PC-3 (cell line): ENCODE data around the gene RNU6-1. TPM values are rescaled to one million over a fixed set of nuclear protein-coding genes. Genes with fewer than 3 reads are reported as not detected.

Experiments
- ATAC-seq: fragments of 200-7000 bp; cut with Tn5 transposase; 2 replicates; pipeline ENCODE4 v1.9.1; 2020; ENCODE audit warnings: mild to moderate bottlenecking, moderate library complexity
- BruUV-seq: library from RNA; stranded (reverse); fragments of 400-500 nt; replicated peaks from 2 replicates; lab custom pipeline; 2021; lab: Mats Ljungman, UMichigan
- CTCF ChIA-PET: fragments of 300-600 bp; sonication (Branson Sonifier 250); formaldehyde crosslinking; loops from one replicate; lab custom pipeline; 2022; ENCODE audit warnings: antibody characterized with exemption; lab: Charles Lee
- POLR2A ChIA-PET: fragments of 300-600 bp; sonication (Branson Sonifier 250); formaldehyde crosslinking; loops from one replicate; lab custom pipeline; 2022; ENCODE audit warnings: antibody characterized with exemption; ENCODE audit not compliant: unreplicated experiment; lab: Charles Lee
- DNase-seq: peaks from one replicate; pipeline ENCODE4 v3.0.0-alpha.2; 2015
- H2AFZ ChIP-seq: fragments of 300-600 bp; sonication (generic); 2 replicates; pipeline ENCODE4 v1.6.0; 2016; ENCODE audit warnings: antibody characterized with exemption, low read length
- H3F3A ChIP-seq: fragments of 300-600 bp; sonication (generic); one replicate; pipeline ENCODE4 v1.6.0; 2017; ENCODE audit warnings: antibody characterized with exemption, low read length, control low read depth, mild to moderate bottlenecking; ENCODE audit not compliant: unreplicated experiment
- H3K27ac ChIP-seq: fragments of 300-600 bp; sonication (generic); 2 replicates; pipeline ENCODE4 v1.5.1; 2016; ENCODE audit warnings: mild to moderate bottlenecking, low read length
- H3K27me3 ChIP-seq: fragments of 300-600 bp; sonication (generic); 2 replicates; pipeline ENCODE4 v1.6.1; 2016; ENCODE audit warnings: low read length, mixed read lengths
- H3K36me3 ChIP-seq: fragments of 300-600 bp; sonication (generic); 2 replicates; pipeline ENCODE4 v1.6.1; 2016; ENCODE audit warnings: low read depth, mixed run types, low read length, mixed read lengths
- H3K4me1 ChIP-seq: fragments of 300-600 bp; sonication (generic); 2 replicates; pipeline ENCODE4 v1.5.1; 2016; ENCODE audit warnings: low read length; ENCODE audit not compliant: insufficient read depth
- H3K4me2 ChIP-seq: fragments of 300-600 bp; sonication (generic); 2 replicates; pipeline ENCODE4 v1.6.0; 2016; ENCODE audit warnings: low read length
- H3K4me3 ChIP-seq: fragments of 300-600 bp; sonication (generic); 2 replicates; pipeline ENCODE4 v1.5.1; 2016; ENCODE audit warnings: mild to moderate bottlenecking, low read length, mixed read lengths
- H3K79me2 ChIP-seq: fragments of 300-600 bp; sonication (generic); 2 replicates; pipeline ENCODE4 v1.6.1; 2017; ENCODE audit warnings: low read length, mixed read lengths
- H3K9ac ChIP-seq: fragments of 300-600 bp; sonication (generic); 2 replicates; pipeline ENCODE4 v1.6.0; 2016; ENCODE audit warnings: mild to moderate bottlenecking, low read length
- H3K9me2 ChIP-seq: fragments of 300-600 bp; sonication (generic); replicated peaks from 2 replicates; pipeline ENCODE4 v1.6.1; 2016; ENCODE audit warnings: mixed run types, low read length, mixed read lengths
- H3K9me3 ChIP-seq: fragments of 300-600 bp; sonication (generic); 2 replicates; pipeline ENCODE4 v1.6.1; 2016; ENCODE audit warnings: low read length, mixed read lengths
- H4K20me1 ChIP-seq: fragments of 300-600 bp; sonication (generic); 2 replicates; pipeline ENCODE4 v1.6.1; 2016; ENCODE audit warnings: low read length, mixed read lengths
- EZH2 ChIP-seq: fragments of 300-600 bp; sonication (generic); IDR thresholded peaks from one replicate; pipeline ENCODE4 v1.6.1; 2017; ENCODE audit warnings: antibody characterized with exemption, mild to moderate bottlenecking, low read length; ENCODE audit not compliant: unreplicated experiment
- EZH2phosphoT487 ChIP-seq: fragments of 300-600 bp; sonication (generic); IDR thresholded peaks from 2 replicates; pipeline ENCODE4 v1.6.1; 2018; ENCODE audit warnings: mild to moderate bottlenecking, antibody characterized with exemption, low read length, borderline replicate concordance
- intact Hi-C: fragments of 100-400 bp; cut with micrococcal nuclease; formaldehyde crosslinking; loops from 2 replicates; pipeline ENCODE4 v1.9.0; 2023
- total RNA-seq: library from RNA; depleted of rRNA; stranded (reverse); fragments of >200 nt; gene quantifications from 2 replicates; pipeline ENCODE4 v1.2.3, GENCODE V29; 2014
- TF ChIP-seq, protein P1 (sequence below): fragments of 300-600 bp; sonication (generic); conservative IDR thresholded peaks from 2 replicates; pipeline ENCODE4 v1.5.1; 2017; ENCODE audit warnings: antibody characterized with exemption, low read depth, mild to moderate bottlenecking, low read length

The RNU6-1 gene
- total RNA-seq, 1 experiment from 2014 or later, result not detected

DNA sequence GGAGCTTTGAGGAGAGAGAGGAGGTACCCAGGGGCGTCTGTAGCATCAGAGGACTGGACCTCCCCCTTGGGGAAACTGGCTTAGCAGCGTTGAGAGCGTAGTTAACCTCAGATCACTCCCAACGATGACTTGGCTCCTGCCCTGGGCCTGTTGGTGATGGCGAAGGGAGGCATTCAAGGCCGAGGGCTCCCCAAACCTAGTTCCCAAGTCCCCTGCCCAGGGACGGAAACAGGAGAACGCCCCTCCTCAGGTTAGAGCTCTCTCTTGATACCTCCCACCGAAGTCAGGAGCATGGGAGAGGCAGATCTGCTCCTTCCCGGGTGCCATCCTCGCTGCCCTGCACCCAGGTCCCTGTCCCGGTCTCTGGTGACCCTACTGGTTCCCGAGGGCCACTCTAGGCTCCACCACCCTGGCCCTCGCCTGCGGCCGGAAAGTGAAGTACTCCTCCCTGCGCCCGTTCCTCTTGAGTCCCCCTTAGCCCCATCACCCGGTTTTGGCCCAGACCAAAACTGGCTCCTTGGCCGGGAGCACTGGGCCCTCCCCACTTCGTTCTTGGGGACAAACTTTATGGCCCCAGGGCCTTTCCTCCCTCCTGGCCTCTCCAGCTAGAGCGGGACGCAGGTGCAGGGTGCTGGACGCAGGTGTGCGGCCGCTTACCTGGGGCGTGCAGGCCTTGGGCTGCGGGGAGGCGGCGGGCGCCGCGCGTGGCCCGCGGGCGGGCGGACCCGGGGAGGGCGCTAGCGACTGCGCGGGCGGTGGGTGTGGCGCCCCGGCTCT lies 17.1 kb downstream of the RNU6-1 start:
- BruUV-seq, result no TSS peak
- intact Hi-C loops, result no loop called here
- no peak for DNase-seq
- Histone ChIP-seq H3K4me1 (no peaks in the 10 kb centered on the region), H3K36me3 (no peaks in the 10 kb centered on the region), H3K9me3 (no peaks in the 10 kb centered on the region), H3K27me3 (peaks cover 41% of the 10 kb centered on the region), H2AFZ (no peak overlapping the region), H3K79me2 (no peaks in the 10 kb centered on the region), H3K27ac (no peak overlapping the region), H3K4me2 (no peak overlapping the region), H3F3A (no peaks in the 10 kb centered on the region), H4K20me1 (no peaks in the 10 kb centered on the region), H3K9me2 (no peaks in the 10 kb centered on the region), H3K4me3 (no peak overlapping the region), H3K9ac (no peak overlapping the region)
- ChIA-PET POLR2A (no interaction called here), CTCF (no interaction called here)
- ATAC-seq, result no peak
- TF ChIP-seq, protein P1, sequence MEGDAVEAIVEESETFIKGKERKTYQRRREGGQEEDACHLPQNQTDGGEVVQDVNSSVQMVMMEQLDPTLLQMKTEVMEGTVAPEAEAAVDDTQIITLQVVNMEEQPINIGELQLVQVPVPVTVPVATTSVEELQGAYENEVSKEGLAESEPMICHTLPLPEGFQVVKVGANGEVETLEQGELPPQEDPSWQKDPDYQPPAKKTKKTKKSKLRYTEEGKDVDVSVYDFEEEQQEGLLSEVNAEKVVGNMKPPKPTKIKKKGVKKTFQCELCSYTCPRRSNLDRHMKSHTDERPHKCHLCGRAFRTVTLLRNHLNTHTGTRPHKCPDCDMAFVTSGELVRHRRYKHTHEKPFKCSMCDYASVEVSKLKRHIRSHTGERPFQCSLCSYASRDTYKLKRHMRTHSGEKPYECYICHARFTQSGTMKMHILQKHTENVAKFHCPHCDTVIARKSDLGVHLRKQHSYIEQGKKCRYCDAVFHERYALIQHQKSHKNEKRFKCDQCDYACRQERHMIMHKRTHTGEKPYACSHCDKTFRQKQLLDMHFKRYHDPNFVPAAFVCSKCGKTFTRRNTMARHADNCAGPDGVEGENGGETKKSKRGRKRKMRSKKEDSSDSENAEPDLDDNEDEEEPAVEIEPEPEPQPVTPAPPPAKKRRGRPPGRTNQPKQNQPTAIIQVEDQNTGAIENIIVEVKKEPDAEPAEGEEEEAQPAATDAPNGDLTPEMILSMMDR, result no peak
- no peak for TF ChIP-seq EZH2
- TF ChIP-seq EZH2phosphoT487, result no peak

DNA sequence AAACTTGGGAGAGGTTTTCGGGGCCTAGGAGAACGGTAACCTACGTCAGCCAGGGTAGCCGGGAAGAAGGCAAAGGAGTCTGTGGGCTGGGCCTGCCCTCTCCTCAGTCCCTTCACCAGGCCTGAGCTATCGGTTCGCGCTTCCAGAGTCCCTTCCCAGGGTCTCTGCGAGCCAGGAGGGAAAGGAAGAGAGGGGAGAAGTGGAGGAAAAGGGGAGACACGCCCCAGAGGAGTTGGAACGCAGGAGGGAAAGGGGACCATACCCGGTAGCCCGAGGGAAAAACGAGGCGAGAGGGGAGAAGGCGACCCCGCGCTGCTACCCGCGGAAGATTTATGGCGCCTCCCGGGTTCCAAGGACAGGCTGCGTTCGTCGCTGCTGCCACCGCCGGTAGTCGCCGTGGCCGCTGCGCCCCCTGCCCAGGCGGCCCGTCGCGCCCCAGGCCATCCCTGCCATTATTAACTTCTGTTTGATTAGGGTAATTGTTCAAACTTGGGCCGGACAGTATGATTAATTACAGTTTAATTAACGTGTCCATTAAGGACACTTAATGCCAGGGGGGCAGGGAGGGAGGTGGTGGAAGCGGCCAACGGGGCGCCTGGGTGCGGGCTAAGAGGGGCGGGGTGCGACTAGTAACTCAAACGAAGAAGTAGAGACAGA lies 17.9 kb downstream of the RNU6-1 start:
- Histone ChIP-seq H3K9me3 (no peaks in the 10 kb centered on the region), H3F3A (no peaks in the 10 kb centered on the region), H3K9ac (no peak overlapping the region), H3K36me3 (no peaks in the 10 kb centered on the region), H2AFZ (no peak overlapping the region), H3K4me2 (no peak overlapping the region), H3K79me2 (no peaks in the 10 kb centered on the region), H3K27ac (no peak overlapping the region), H3K4me1 (no peaks in the 10 kb centered on the region), H3K9me2 (no peaks in the 10 kb centered on the region), H3K4me3 (no peak overlapping the region), H4K20me1 (no peaks in the 10 kb centered on the region), H3K27me3 (peaks cover 41% of the 10 kb centered on the region)
- intact Hi-C loops, result no loop called here
- no TSS peak for BruUV-seq
- TF ChIP-seq, protein P1, result no peak
- no peak for TF ChIP-seq EZH2
- TF ChIP-seq EZH2phosphoT487, result no peak
- POLR2A ChIA-PET, result no interaction called here
- CTCF ChIA-PET, result no interaction called here
- no peak for ATAC-seq
- no peak for DNase-seq
